ENCODE data around the gene RPRD1B. TPM values are rescaled to one million over a fixed set of nuclear protein-coding genes. Genes with fewer than 3 reads are reported as not detected.

RPRD1B gene
- total and polyA plus RNA-seq, 2 experiments from 2014 or later, result 7.3 to 24.3 TPM

- peak overlapping the region; percentile 99 for H3K4me3 ChIP-seq
- DNase-seq (ENCODE audit: low spot score) (no peak), ATAC-seq (no peak)
- Mint-ChIP-seq H3K4me3 (peak overlapping the region; percentile 95), H3K27me3 (ENCODE audit: insufficient read depth, low read depth, poor library complexity) (peaks cover 9% of the 10 kb centered on the region), H3K4me1 (peaks cover 25% of the 10 kb centered on the region), H3K9me3 (no peaks in the 10 kb centered on the region; the same call in 2 of the 3 replicates), H3K27ac (peak overlapping the region; percentile 21; the same call in 1 of the 2 replicates), H3K36me3 (ENCODE audit: low read depth) (peaks cover 31% of the 10 kb centered on the region)
- H3K27ac ChIP-seq (ENCODE audit: low read depth), result no peak overlapping the region
- H3F3A ChIP-seq (replicated peaks; ENCODE audit: low read depth), result no peaks in the 10 kb centered on the region
- no peaks in the 10 kb centered on the region for H3K27me3 ChIP-seq (ENCODE audit: insufficient read depth)
- H3K4me2 ChIP-seq, result peak overlapping the region; percentile 98
- no peaks in the 10 kb centered on the region for H3K9me2 ChIP-seq (ENCODE audit: insufficient read depth)
- TF ChIP-seq ZNF114 (CRISPR knock-in tag; IDR thresholded peaks at IDR 0.05) (no peak), NANOG (IDR thresholded peaks at IDR 0.05; ENCODE audit: borderline replicate concordance) (no peak), CTCF (conservative IDR thresholded peaks at IDR 0.05; ENCODE audit: low read depth in 2 of 2) (no peak), EZH2 (IDR thresholded peaks at IDR 0.05; ENCODE audit: low read depth, unreplicated experiment) (no peak), POLR2AphosphoS5 (IDR thresholded peaks at IDR 0.05; ENCODE audit: low read depth) (no peak), REST (IDR thresholded peaks at IDR 0.05; ENCODE audit: unreplicated experiment) (no peak), JUNB (IDR thresholded peaks at IDR 0.05; ENCODE audit: unreplicated experiment) (no peak), CREB1 (CRISPR knock-in tag; IDR thresholded peaks at IDR 0.05; ENCODE audit: low read depth) (no peak), ZNF462 (CRISPR knock-in tag; IDR thresholded peaks at IDR 0.05) (no peak), EZH2phosphoT487 (IDR thresholded peaks at IDR 0.05; ENCODE audit: unreplicated experiment) (no peak), ETS1 (IDR thresholded peaks at IDR 0.05) (no peak), STAT1 (IDR thresholded peaks at IDR 0.05; ENCODE audit: unreplicated experiment) (no peak), ZNF331 (CRISPR knock-in tag; IDR thresholded peaks at IDR 0.05; ENCODE audit: low read depth) (no peak)
- H4K20me1 ChIP-seq (replicated peaks; ENCODE audit: insufficient read depth), result peaks cover 16% of the 10 kb centered on the region
- peaks cover 17% of the 10 kb centered on the region for H3K4me1 ChIP-seq (ENCODE audit: insufficient read depth)
- H3K79me2 ChIP-seq (replicated peaks; ENCODE audit: insufficient read depth), result peaks cover 94% of the 10 kb centered on the region
- no peak overlapping the region for H2AFZ ChIP-seq
- no peaks in the 10 kb centered on the region for H3K36me3 ChIP-seq (ENCODE audit: insufficient read depth)
Measured at GRCh38 chr20:38034961-38035360, 1.4 kb downstream of the RPRD1B start.
